Common myeloid progenitor, CD34-positive (primary cell): ENCODE data around the gene PHLPP1.

Experiments
- CTCF ChIA-PET: fragments of 350-600 bp; sonication (Branson Sonifier 250); formaldehyde crosslinking; loops from one replicate; lab custom pipeline; 2021; ENCODE audit warnings: antibody characterized with exemption; lab: Charles Lee
- POLR2A ChIA-PET: fragments of 350-600 bp; sonication (Branson Sonifier 250); formaldehyde crosslinking; loops from one replicate; lab custom pipeline; 2021; ENCODE audit warnings: antibody characterized with exemption; lab: Charles Lee
- DNase-seq, 3 donors: peaks; one replicate each; pipeline versions ENCODE4 v3.0.0 to v3.0.0-alpha.2; 2013
- H3K27ac ChIP-seq, 2 experiments: 1 replicate in 1 of 2; 2 replicates in 1 of 2; pipeline ENCODE4 v1.7.0; 2013; ENCODE audit warnings: inconsistent platforms in 2 of 2, low read length in 2 of 2, mild to moderate bottlenecking in 2 of 2, low read depth in 1 of 2, moderate library complexity in 1 of 2; ENCODE audit not compliant: severe bottlenecking in 2 of 2, insufficient read depth in 1 of 2, poor library complexity in 1 of 2
- H3K27me3 ChIP-seq, 5 experiments: replicated peaks in 2 of 5; 1 replicate in 3 of 5; 2 replicates in 2 of 5; pipeline versions ENCODE4 v1.6.1 to v1.7.0; 2013; ENCODE audit warnings: low read length in 4 of 5, mild to moderate bottlenecking in 2 of 5, moderate library complexity in 2 of 5, inconsistent platforms in 1 of 5; ENCODE audit not compliant: insufficient read depth in 5 of 5, control insufficient read depth in 4 of 5
- H3K36me3 ChIP-seq, 4 experiments: 1 replicate in 2 of 4; 2 replicates in 2 of 4; pipeline versions ENCODE4 v1.6.1 to v1.7.0; 2013; ENCODE audit warnings: low read length in 3 of 4, control low read depth in 1 of 4, mild to moderate bottlenecking in 1 of 4; ENCODE audit not compliant: control insufficient read depth in 4 of 4, insufficient read depth in 4 of 4
- H3K4me1 ChIP-seq, 4 experiments: 1 replicate in 3 of 4; 2 replicates in 1 of 4; pipeline versions ENCODE4 v1.6.1 to v1.7.1; 2013; ENCODE audit warnings: low read length in 3 of 4, mild to moderate bottlenecking in 3 of 4, control low read depth in 1 of 4, inconsistent platforms in 1 of 4, moderate library complexity in 1 of 4; ENCODE audit not compliant: control insufficient read depth in 4 of 4, insufficient read depth in 4 of 4; ENCODE audit errors: control extremely low read depth in 1 of 4
- H3K4me3 ChIP-seq, 7 experiments: 1 replicate in 4 of 7; 2 replicates in 3 of 7; pipeline versions ENCODE4 v1.5.1 to v1.7.0; 2013; ENCODE audit warnings: mild to moderate bottlenecking in 7 of 7, low read length in 6 of 7, moderate library complexity in 6 of 7, inconsistent platforms in 2 of 7, low read depth in 2 of 7, control low read depth in 1 of 7; ENCODE audit not compliant: insufficient read depth in 4 of 7, control insufficient read depth in 1 of 7; ENCODE audit errors: extremely low read depth in 1 of 7
- H3K9me3 ChIP-seq, 5 experiments: 1 replicate in 4 of 5; 2 replicates in 1 of 5; pipeline versions ENCODE4 v1.6.1 to v1.7.1; 2013; ENCODE audit warnings: low read length in 4 of 5, mild to moderate bottlenecking in 2 of 5, inconsistent platforms in 1 of 5, low read depth in 1 of 5, moderate library complexity in 1 of 5; ENCODE audit not compliant: control insufficient read depth in 4 of 5, insufficient read depth in 2 of 5; ENCODE audit errors: control extremely low read depth in 1 of 5
- WGBS: methylation state at CpG from one replicate; pipeline ENCODE4 v1.1.5; 2013; ENCODE audit not compliant: insufficient coverage; 5-methylcytosine and 5-hydroxymethylcytosine counted together

Gene PHLPP1

DNA sequence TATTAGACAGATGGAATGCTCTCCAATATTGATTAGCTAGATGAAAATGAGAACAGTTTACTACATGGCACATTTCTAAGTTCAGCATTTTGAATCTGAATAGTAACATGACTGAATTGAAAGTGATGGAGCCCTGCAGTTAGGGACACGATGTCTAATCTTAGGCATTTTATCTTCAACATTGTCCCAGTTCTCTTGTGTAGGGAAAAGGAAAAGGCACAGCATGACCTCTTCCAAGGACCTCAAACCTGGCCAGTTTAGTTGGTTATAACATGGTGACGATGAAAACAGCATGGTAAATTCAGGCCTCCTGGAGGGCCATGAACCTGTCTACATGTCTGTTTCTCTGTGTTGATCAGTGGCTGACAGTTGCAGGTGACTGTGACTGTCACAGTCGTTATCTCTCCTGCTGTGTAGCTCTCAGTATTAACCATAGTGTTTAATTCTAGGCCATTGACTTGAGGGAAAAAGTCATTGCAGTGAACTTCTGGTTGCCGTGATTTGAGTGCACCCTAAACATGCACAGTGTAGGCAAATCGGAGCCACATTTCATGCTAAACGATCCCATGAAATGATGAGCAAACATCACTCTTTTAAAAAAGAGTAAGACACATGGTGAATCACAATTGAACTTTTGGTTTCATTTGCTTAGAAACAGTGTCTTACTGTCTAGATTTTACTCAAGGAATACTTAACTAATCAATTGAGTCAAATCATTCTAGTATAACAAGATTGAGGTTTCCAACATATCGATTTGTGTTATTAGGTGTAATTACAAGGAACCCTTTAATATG is 129.7 kb downstream of the PHLPP1 start:
- ChIA-PET POLR2A (no interaction called here), CTCF (interaction anchor here (1.4 to 3.2 kb wide), 2 partner anchors 11 to 33 kb away, joined by 4 to 12 read pairs; no protein-coding TSS in a partner anchor)
- Histone ChIP-seq H3K36me3 (no peaks in the 10 kb centered on the region), H3K4me3 (no peak overlapping the region), H3K9me3 (no peaks in the 10 kb centered on the region), H3K4me1 (peaks cover 0 to 3% (median 0%) of the 10 kb centered on the region in 4 experiments), H3K27ac (no peak overlapping the region), H3K27me3 (no peaks in the 10 kb centered on the region)
- DNase-seq: no peak
- 97% methylated on average over 5 of the region's 7 CpGs for WGBS

DNA sequence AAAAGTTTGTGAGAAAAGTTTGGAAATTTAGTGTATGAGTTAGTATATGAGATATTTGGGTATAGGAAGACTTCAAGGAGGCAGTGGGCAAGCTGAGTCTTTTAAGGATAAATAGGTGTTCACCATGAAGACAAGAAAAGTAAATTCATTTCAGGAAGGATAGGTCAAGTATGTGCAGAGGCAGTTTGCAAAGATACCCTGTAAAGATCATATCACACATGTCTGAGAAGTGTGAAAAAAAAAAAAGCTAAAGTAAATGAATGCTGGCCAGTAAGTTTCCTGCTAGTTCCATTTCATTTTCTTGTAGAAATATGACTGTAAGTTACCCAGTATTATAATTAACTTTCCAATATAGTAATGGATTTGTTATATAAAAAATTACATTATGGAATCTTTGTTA is 131.0 kb downstream of the PHLPP1 start:
- Histone ChIP-seq H3K36me3 (no peaks in the 10 kb centered on the region), H3K27me3 (no peaks in the 10 kb centered on the region), H3K9me3 (no peaks in the 10 kb centered on the region), H3K27ac (no peak overlapping the region), H3K4me3 (no peak overlapping the region), H3K4me1 (peaks cover 0 to 10% (median 0%) of the 10 kb centered on the region in 4 experiments)
- no peak for DNase-seq
- ChIA-PET CTCF (interaction anchor here (1.4 to 3.2 kb wide), 2 partner anchors 10 to 32 kb away, joined by 4 to 12 read pairs; no protein-coding TSS in a partner anchor), POLR2A (interaction anchor here (0.6 kb wide), 1 partner anchor 16 kb away, joined by 3 read pairs; no protein-coding TSS in a partner anchor)

DNA sequence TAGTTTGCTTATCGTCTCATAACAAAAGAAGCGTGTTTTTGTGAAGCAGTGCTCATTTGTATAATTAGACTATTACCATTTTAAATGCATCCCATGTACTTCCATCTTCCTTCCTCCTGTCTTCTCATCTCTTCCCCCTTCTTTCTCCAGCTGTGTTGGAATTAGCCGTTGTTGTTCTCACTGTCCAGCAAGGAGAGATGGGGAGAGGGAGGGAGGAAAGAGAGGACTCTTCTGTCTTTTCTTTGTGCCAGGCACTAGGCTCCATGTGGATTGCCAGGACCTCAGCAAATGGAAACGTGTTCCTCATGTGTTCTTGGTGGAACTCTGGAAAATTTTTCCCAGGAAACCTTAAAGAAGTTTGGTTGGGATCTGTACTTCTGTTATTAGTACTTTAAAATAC is 131.7 kb downstream of the PHLPP1 start:
- no peak overlapping the region for H3K27ac ChIP-seq
- CTCF ChIA-PET: interaction anchor here (3.2 kb wide), 1 partner anchor 9 kb away, joined by 12 read pairs; no protein-coding TSS in a partner anchor
- WGBS: 100% methylated on average over 1 of the region's 4 CpGs
- H3K4me1 ChIP-seq: peaks cover 0 to 10% (median 0%) of the 10 kb centered on the region in 4 experiments
- no peaks in the 10 kb centered on the region for H3K27me3 ChIP-seq
- no peak for DNase-seq
- no peaks in the 10 kb centered on the region for H3K9me3 ChIP-seq
- no peaks in the 10 kb centered on the region for H3K36me3 ChIP-seq
- POLR2A ChIA-PET: no interaction called here
- H3K4me3 ChIP-seq: no peak overlapping the region

DNA sequence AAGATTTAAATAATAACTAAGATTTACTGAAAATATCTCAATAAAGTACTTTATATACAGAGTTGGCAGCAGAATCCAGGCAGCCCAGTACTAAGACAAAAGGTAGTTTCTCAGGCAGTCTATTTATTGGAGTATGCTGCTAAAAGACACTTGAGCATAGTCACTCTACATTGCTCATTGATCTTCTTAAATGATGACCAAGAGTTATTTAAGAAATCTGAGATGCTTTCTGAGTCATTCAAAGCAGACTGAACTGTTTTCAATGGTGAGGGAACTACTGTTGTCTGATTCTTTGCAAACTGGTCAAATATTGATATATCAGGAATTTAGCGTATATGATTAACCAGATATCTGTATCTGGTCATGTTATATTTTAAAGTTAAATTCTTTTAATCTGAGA is 133.6 kb downstream of the PHLPP1 start:
- WGBS: no CpG with 5 or more reads among the region's 1 CpG

DNA sequence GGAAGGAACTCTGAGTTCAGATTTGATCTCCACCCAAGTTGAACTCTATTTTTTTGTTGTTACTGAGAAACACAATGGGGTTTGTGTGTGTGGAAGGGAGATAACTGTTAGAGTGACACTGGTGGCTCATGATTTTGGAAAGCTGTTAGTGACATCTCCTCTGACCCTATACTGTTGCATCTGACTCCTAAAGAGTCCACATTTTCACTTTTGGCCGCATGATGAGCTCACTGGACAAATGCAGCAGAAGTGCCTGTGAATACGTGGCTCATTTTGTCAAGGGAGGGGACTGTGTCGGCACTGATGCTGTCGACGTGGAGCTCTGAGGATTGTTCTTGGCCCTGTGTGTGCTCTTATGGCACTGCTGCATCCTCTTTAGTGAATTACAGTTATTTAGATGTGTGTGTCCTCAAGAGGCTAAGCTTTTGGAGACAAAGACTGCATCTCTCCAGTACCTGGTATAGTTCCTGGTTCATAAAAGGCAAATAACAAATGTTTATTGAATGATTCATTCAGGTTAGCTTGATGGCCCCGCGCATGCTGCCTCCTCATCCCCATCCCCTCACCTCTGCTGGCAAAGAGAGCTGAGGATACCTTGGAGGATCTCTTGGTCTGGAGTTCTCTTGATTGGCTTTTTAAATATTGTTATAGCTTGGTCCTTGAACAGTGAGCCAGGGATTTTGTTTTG is 135.4 kb downstream of the PHLPP1 start:
- Histone ChIP-seq H3K4me3 (no peak overlapping the region), H3K9me3 (no peaks in the 10 kb centered on the region), H3K27me3 (no peaks in the 10 kb centered on the region), H3K27ac (peak overlapping the region in 1 of 2 experiments; percentile 50), H3K36me3 (peaks cover 0 to under 1% (median 0%) of the 10 kb centered on the region in 4 experiments), H3K4me1 (peaks cover 0 to 14% (median 1%) of the 10 kb centered on the region in 4 experiments)
- 88% methylated on average over 5 of the region's 7 CpGs for WGBS
- POLR2A ChIA-PET: no interaction called here
- peak; percentile 16 to 85 (median 75) for DNase-seq
- CTCF ChIA-PET: interaction anchor here (0.7 to 2.0 kb wide), 7 partner anchors 11 to 134 kb away, joined by 3 to 8 read pairs (median 3); no protein-coding TSS in a partner anchor

More for the DNA sequence above, 133.6 kb downstream of the PHLPP1 start:
- ChIA-PET POLR2A (no interaction called here), CTCF (interaction anchor here (0.8 kb wide), 1 partner anchor 66 kb away, joined by 3 read pairs; no protein-coding TSS in a partner anchor)
- Histone ChIP-seq H3K27me3 (no peaks in the 10 kb centered on the region), H3K36me3 (no peaks in the 10 kb centered on the region), H3K4me3 (no peak overlapping the region), H3K4me1 (peaks cover 0 to 10% (median 0%) of the 10 kb centered on the region in 4 experiments), H3K27ac (no peak overlapping the region), H3K9me3 (no peaks in the 10 kb centered on the region)
- no peak for DNase-seq

DNA sequence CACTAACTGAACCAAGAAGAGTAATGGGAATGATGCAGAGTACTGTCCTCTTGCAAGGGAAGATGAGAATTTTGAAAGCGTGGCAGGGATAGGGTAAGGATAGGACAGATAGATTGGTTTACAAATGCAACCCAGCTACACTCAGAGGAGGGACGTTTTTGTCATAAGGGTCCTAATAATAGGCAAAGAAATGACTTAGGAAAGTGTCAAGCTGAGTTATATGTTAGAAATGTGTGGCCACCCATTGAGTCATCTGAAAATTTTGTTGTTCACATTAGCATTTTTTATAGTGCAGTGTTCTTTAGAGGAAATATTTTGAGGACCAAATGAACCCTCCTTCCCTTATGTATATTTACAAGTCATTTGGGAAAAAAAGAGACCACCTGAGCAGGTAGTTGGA is 137.5 kb downstream of the PHLPP1 start:
- 100% methylated on average over 2 of the region's 2 CpGs for WGBS
- DNase-seq: no peak
- ChIA-PET CTCF (no interaction called here), POLR2A (no interaction called here)
- Histone ChIP-seq H3K4me3 (no peak overlapping the region), H3K27me3 (no peaks in the 10 kb centered on the region), H3K9me3 (no peaks in the 10 kb centered on the region), H3K4me1 (peaks cover 0 to 15% (median 1%) of the 10 kb centered on the region in 4 experiments), H3K36me3 (peaks cover 0 to 4% (median under 1%) of the 10 kb centered on the region in 4 experiments), H3K27ac (no peak overlapping the region)
